Hepatocyte (in vitro differentiated cells): ENCODE measurements around the gene PTPRM. TPM values are rescaled to one million over a fixed set of nuclear protein-coding genes. Genes with fewer than 3 reads are reported as not detected.

Experiments
- DNase-seq: peaks from one replicate; pipeline ENCODE4 v3.0.0-alpha.2; 2016; ENCODE audit warnings: low spot score
- H2AFZ ChIP-seq: fragments of 200-600 bp; sonication (generic); 2 replicates; pipeline ENCODE4 v1.6.0; 2016; ENCODE audit warnings: antibody characterized with exemption, mild to moderate bottlenecking
- H3K27ac ChIP-seq: fragments of 200-600 bp; sonication (generic); 2 replicates; pipeline ENCODE4 v1.5.1; 2016; ENCODE audit warnings: mild to moderate bottlenecking
- H3K27me3 ChIP-seq: fragments of 200-600 bp; sonication (generic); 2 replicates; pipeline ENCODE4 v1.6.1; 2016
- H3K36me3 ChIP-seq: fragments of 200-600 bp; sonication (generic); replicated peaks from 2 replicates; pipeline ENCODE4 v1.5.1; 2016; ENCODE audit warnings: low read depth; ENCODE audit not compliant: insufficient read depth
- H3K4me1 ChIP-seq: fragments of 200-600 bp; sonication (generic); 2 replicates; pipeline ENCODE4 v1.5.1; 2016; ENCODE audit warnings: mild to moderate bottlenecking, moderate library complexity; ENCODE audit not compliant: insufficient read depth
- H3K4me2 ChIP-seq: fragments of 200-600 bp; sonication (generic); 2 replicates; pipeline ENCODE4 v1.6.0; 2016
- H3K4me3 ChIP-seq: fragments of 200-600 bp; sonication (generic); 2 replicates; pipeline ENCODE4 v1.5.1; 2016; ENCODE audit warnings: mild to moderate bottlenecking
- H3K79me2 ChIP-seq: fragments of 200-600 bp; sonication (generic); 2 replicates; pipeline ENCODE4 v1.6.0; 2017; ENCODE audit warnings: mild to moderate bottlenecking
- H3K9me2 ChIP-seq: fragments of 200-600 bp; sonication (generic); replicated peaks from 2 replicates; pipeline ENCODE4 v1.6.0; 2017; ENCODE audit warnings: mild to moderate bottlenecking; ENCODE audit not compliant: insufficient read depth
- H3K9me3 ChIP-seq: fragments of 200-600 bp; sonication (generic); 2 replicates; pipeline ENCODE4 v1.5.1; 2016; ENCODE audit warnings: low read depth, mild to moderate bottlenecking
- H4K20me1 ChIP-seq: fragments of 200-600 bp; sonication (generic); 2 replicates; pipeline ENCODE4 v1.6.0; 2016; ENCODE audit warnings: mild to moderate bottlenecking; ENCODE audit not compliant: insufficient read depth, poor library complexity, severe bottlenecking
- CTCF ChIP-seq: fragments of 200-600 bp; sonication (generic); IDR thresholded peaks from 2 replicates; pipeline ENCODE4 v1.5.1; 2016; ENCODE audit warnings: antibody characterized with exemption, mild to moderate bottlenecking; ENCODE audit not compliant: poor library complexity
- EZH2 ChIP-seq: fragments of 200-600 bp; sonication (generic); IDR thresholded peaks from 2 replicates; pipeline ENCODE4 v1.6.1; 2016; ENCODE audit warnings: antibody characterized with exemption, mild to moderate bottlenecking, borderline replicate concordance
- EZH2phosphoT487 ChIP-seq: fragments of 200-600 bp; sonication (generic); IDR thresholded peaks from one replicate; pipeline ENCODE4 v1.6.1; 2018; ENCODE audit warnings: antibody characterized with exemption, mild to moderate bottlenecking, low read depth, moderate library complexity; ENCODE audit not compliant: unreplicated experiment, severe bottlenecking
- WGBS: methylation state at CpG from one replicate; pipeline ENCODE4 v1.1.6; 2016; ENCODE audit warnings: low lambda C conversion rate; ENCODE audit errors: missing lambda C conversion rate; 5-methylcytosine and 5-hydroxymethylcytosine counted together
- polyA plus RNA-seq: library from polyadenylated mRNA; unstranded; fragments of >200 nt; fragmentation: Nextera tagmentation; extraction: Ambion mirVana; gene quantifications from 2 replicates; pipeline ENCODE4 v1.2.1, GENCODE V29; 2016
- total RNA-seq: library from RNA; depleted of rRNA; stranded (reverse); fragments of >200 nt; gene quantifications from 2 replicates; pipeline ENCODE4 v1.2.3, GENCODE V29; 2014

PTPRM gene
- total and polyA plus RNA-seq, 2 experiments from 2014 or later: 26.1 to 47.4 TPM

DNA sequence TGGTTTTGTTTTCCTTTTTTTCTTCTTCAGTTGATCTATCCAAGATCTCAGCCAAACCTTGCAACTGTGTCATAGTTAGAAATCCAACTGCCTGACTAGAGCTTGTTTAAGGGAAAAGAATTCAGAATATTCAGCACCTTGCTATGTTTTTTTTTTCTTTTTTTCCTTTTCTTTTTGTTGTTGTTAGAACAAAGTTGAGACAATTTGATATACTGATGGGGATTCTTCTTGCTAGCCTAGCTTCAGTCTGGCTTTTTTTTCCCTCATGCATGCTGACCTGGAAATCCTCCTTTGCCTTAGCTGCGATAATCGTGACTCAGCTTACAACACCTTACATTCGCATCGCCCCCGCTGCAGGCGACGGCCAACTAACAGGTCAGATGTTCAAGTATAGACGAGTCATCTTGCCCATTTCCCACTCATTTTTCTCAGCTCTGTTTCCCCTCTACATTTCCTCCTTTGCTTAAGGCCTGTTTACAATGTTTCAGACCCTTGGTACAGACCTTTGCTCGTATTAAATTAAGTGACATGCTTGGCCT, 554.9 kb downstream of the PTPRM start:
- H3K27me3 ChIP-seq: no peaks in the 10 kb centered on the region
- H3K36me3 ChIP-seq: no peaks in the 10 kb centered on the region
- H3K4me3 ChIP-seq: no peak overlapping the region
- H3K4me1 ChIP-seq: no peaks in the 10 kb centered on the region
- 82% methylated on average over 9 of the region's 9 CpGs for WGBS
- no peaks in the 10 kb centered on the region for H3K9me2 ChIP-seq
- no peaks in the 10 kb centered on the region for H3K9me3 ChIP-seq
- H2AFZ ChIP-seq: no peak overlapping the region
- no peak overlapping the region for H3K4me2 ChIP-seq
- peak; percentile 18 for DNase-seq
- no peaks in the 10 kb centered on the region for H4K20me1 ChIP-seq
- no peaks in the 10 kb centered on the region for H3K79me2 ChIP-seq
- TF ChIP-seq EZH2phosphoT487: no peak
- no peak for TF ChIP-seq EZH2
- no peak for TF ChIP-seq CTCF
- H3K27ac ChIP-seq: no peak overlapping the region

GRCh38 chr18:8124232-8125146, 557.4 kb downstream of the PTPRM start:
- peak overlapping the region; percentile 36 for H3K27ac ChIP-seq

GRCh38 chr18:8130096-8130495, 563.0 kb downstream of the PTPRM start:
- no peak for TF ChIP-seq CTCF
- TF ChIP-seq EZH2: no peak
- no peak for TF ChIP-seq EZH2phosphoT487
- WGBS: 86% methylated on average over 5 of the region's 5 CpGs
- no peak overlapping the region for H2AFZ ChIP-seq

More at GRCh38 chr18:8124232-8125146, 557.4 kb downstream of the PTPRM start:
- no peaks in the 10 kb centered on the region for H4K20me1 ChIP-seq
- WGBS: 65% methylated on average over 7 of the region's 7 CpGs
- no peak overlapping the region for H3K4me2 ChIP-seq
- no peaks in the 10 kb centered on the region for H3K79me2 ChIP-seq
- H3K9me3 ChIP-seq: no peaks in the 10 kb centered on the region
- no peak for DNase-seq
- no peak overlapping the region for H3K4me3 ChIP-seq
- H3K4me1 ChIP-seq: no peaks in the 10 kb centered on the region
- no peaks in the 10 kb centered on the region for H3K9me2 ChIP-seq
- no peaks in the 10 kb centered on the region for H3K36me3 ChIP-seq
- TF ChIP-seq EZH2phosphoT487 (no peak), EZH2 (no peak), CTCF (no peak)
- H2AFZ ChIP-seq: no peak overlapping the region
- H3K27me3 ChIP-seq: no peaks in the 10 kb centered on the region

More at GRCh38 chr18:8130096-8130495, 563.0 kb downstream of the PTPRM start:
- Histone ChIP-seq H3K4me1 (no peaks in the 10 kb centered on the region), H3K9me3 (no peaks in the 10 kb centered on the region), H3K79me2 (no peaks in the 10 kb centered on the region), H3K27me3 (no peaks in the 10 kb centered on the region), H4K20me1 (no peaks in the 10 kb centered on the region), H3K9me2 (no peaks in the 10 kb centered on the region), H3K27ac (no peak overlapping the region), H3K4me2 (no peak overlapping the region), H3K4me3 (no peak overlapping the region), H3K36me3 (no peaks in the 10 kb centered on the region)
- no peak for DNase-seq
